MG63 (cell line): ENCODE measurements around the gene ANKRD60. TPM values are rescaled to one million over a fixed set of nuclear protein-coding genes. Genes with fewer than 3 reads are reported as not detected.

ENCODE experiments used
- DNase-seq: peaks from one replicate; pipeline ENCODE4 v3.0.0-alpha.2; 2020
- H3K27me3 ChIP-seq: fragments of 250-450 bp; sonication (Bioruptor Pico); 2 replicates; pipeline ENCODE4 v1.5.1; 2020; ENCODE audit warnings: mild to moderate bottlenecking, moderate library complexity
- H3K36me3 ChIP-seq: fragments of 250-450 bp; sonication (Bioruptor Pico); 2 replicates; pipeline ENCODE4 v1.5.1; 2020; ENCODE audit warnings: mild to moderate bottlenecking, moderate library complexity
- H3K4me3 ChIP-seq: fragments of 250-450 bp; sonication (Bioruptor Pico); 2 replicates; pipeline ENCODE4 v1.5.1; 2020; ENCODE audit warnings: mild to moderate bottlenecking, moderate library complexity
- H3K9me3 ChIP-seq: fragments of 250-450 bp; sonication (Bioruptor Pico); 2 replicates; pipeline ENCODE4 v1.5.1; 2020; ENCODE audit warnings: mild to moderate bottlenecking, moderate library complexity
- total RNA-seq: library from RNA; depleted of rRNA; stranded (reverse); fragments of >200 nt; shearing (Covaris generic); gene quantifications from 2 replicates; pipeline ENCODE4 v1.2.3, GENCODE V29; 2014; ENCODE audit warnings: low replicate concordance

ANKRD60 gene
- total RNA-seq, 1 experiment from 2014 or later = not detected

GRCh38 chr20:58233393-58233792, 4.9 kb upstream of the ANKRD60 start:
- H3K27me3 ChIP-seq = no peaks in the 10 kb centered on the region

DNA sequence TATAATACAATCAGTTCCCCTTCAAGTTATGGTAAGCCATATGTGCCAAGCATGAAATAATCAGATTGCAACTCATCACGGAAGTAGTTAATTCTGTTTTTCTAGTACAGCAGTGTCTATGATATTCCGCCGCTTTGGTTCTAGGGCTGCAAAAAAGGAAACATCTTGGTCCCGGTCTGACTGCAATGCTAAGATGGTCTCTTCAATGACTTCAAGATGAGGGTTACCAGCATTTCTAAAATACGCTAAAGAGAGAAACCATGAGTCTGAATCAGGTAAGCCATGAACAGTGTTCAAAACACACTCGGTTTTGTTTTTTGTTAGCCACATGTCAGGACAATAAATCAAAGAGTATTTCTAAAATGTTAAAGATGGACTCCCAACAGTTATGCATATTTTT, 3.2 kb upstream of the ANKRD60 start:
- H3K9me3 ChIP-seq = no peaks in the 10 kb centered on the region
- peaks cover 3% of the 10 kb centered on the region; the same call in 1 of the 2 replicates for H3K36me3 ChIP-seq
- 0 out of 2 replicates have a peak, but pooled peaks cover 4% of the 10 kb centered on the region for H3K27me3 ChIP-seq
- no peak for DNase-seq
- H3K4me3 ChIP-seq = no peak overlapping the region

More at GRCh38 chr20:58233393-58233792, 4.9 kb upstream of the ANKRD60 start:
- Histone ChIP-seq H3K9me3 (no peaks in the 10 kb centered on the region), H3K4me3 (no peak overlapping the region), H3K36me3 (peaks cover 3% of the 10 kb centered on the region; the same call in 1 of the 2 replicates)
- DNase-seq = no peak

GRCh38 chr20:58229198-58229798, 845 bp upstream of the ANKRD60 start:
- 0 out of 2 replicates have a peak, but pooled peaks cover 4% of the 10 kb centered on the region for H3K27me3 ChIP-seq
- H3K4me3 ChIP-seq = peak overlapping the region; percentile 39
- no peaks in the 10 kb centered on the region for H3K36me3 ChIP-seq
- DNase-seq = no peak
- H3K9me3 ChIP-seq = no peaks in the 10 kb centered on the region

DNA sequence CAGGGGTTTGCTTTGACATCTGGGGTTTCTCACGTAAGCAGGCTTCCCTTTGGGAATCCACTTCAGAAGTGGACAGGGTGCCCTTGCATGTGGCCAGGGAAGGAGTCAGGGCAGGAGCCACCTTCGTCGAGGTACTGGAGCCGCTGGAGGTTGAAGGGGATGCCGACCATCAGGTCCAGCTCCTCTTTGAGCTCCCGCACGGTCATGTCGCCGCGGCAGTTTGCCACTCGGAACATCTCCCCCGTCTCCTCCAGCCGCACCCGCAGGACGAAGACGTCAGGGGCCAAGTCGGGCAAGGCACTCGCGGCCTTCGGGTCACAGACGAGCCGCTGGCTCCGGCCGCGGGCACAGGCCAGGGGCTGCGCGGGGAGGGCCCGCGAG, 360 bp downstream of the ANKRD60 start:
- H3K4me3 ChIP-seq = no peak overlapping the region
- no peaks in the 10 kb centered on the region for H3K9me3 ChIP-seq
- DNase-seq = no peak
- H3K36me3 ChIP-seq = no peaks in the 10 kb centered on the region
- 0 out of 2 replicates have a peak, but pooled peaks cover 4% of the 10 kb centered on the region for H3K27me3 ChIP-seq

DNA sequence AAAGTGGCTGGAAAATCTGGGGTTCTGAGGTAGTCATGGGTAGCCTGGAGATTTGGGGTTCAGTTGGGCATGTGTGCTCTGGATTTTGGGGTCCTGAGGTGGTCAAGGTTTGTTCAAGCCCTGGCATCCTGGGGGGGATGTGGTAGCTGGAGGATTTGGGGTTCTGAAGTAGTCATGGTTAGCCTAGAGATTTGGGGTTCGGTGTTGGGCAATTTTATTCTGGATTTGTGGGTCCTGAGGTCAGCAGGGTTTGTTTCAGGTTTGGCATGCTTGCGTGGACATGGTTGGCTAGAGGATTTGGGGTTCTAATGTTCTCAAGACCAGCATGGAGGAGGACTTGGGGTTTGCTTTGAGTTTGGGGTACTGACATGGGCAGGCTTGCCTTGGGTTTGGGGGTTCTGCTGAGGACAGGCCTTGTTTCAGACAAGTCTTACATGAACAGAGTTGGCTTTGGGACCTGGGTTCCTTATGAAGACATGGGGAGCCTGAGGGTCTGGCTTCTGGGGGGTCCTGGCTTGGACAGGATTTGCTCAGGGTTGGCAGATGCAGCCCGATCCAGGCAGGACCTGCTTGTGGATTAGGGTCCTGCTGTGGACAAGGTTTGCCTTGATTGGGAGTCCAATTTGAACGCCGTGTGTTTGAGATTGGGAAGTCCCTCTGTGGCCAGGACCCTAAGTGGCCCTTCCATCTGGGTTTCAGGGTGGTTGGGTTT, 906 bp downstream of the ANKRD60 start:
- Histone ChIP-seq H3K4me3 (no peak overlapping the region), H3K36me3 (no peaks in the 10 kb centered on the region), H3K9me3 (no peaks in the 10 kb centered on the region), H3K27me3 (0 out of 2 replicates have a peak, but pooled peaks cover 4% of the 10 kb centered on the region)
- DNase-seq = no peak

- Histone ChIP-seq H3K4me3 (no peak overlapping the region), H3K36me3 (no peaks in the 10 kb centered on the region), H3K27me3 (0 out of 2 replicates have a peak, but pooled peaks cover 4% of the 10 kb centered on the region), H3K9me3 (no peaks in the 10 kb centered on the region)
- no peak for DNase-seq
These were observed 2.8 kb downstream of the ANKRD60 start for GRCh38 chr20:58225452-58226200.

DNA sequence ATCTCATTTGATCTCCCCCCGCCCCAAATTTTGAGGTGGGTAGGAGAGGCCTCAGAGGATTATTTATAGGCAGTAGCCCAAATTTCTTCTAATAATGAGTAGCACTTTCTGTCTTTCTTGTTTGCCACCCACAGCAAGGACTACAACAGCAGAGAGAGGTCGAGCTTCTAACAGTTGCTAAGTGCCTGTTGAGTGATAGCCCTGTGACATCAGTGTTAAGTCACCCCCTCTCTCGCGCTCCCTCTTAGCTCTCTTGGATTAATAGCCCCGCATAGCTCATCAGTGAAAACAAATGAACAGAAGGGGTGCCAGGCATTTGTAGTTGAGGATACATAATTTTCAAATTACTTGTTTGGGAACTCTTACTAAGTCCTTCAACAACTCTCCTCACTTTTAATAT, 3.5 kb downstream of the ANKRD60 start:
- 0 out of 2 replicates have a peak, but pooled peaks cover 4% of the 10 kb centered on the region for H3K27me3 ChIP-seq
- no peak for DNase-seq

DNA sequence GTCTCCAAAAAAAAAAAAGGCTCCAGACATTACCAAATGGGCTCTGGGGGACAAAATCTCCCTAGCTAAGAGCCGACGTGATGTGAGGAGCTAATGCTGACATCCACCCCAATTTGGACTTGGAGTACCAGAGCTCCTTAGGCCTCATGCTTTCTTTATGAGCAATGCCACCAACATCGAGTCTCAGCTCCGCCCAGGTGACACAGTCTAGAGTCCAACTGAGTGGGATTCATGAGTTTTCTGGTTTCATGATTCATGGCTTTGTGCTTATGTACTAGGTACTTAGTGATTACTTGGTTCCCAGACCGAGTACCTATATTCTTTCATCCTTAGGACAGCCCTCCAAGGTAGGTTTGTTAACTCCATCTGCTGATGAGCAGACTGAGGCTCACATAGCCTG, 4.4 kb downstream of the ANKRD60 start:
- no peak for DNase-seq
- no peak overlapping the region for H3K4me3 ChIP-seq
- 0 out of 2 replicates have a peak, but pooled peaks cover 4% of the 10 kb centered on the region for H3K27me3 ChIP-seq

More for the DNA sequence above, 3.5 kb downstream of the ANKRD60 start:
- Histone ChIP-seq H3K9me3 (no peaks in the 10 kb centered on the region), H3K4me3 (no peak overlapping the region), H3K36me3 (no peaks in the 10 kb centered on the region)

DNA sequence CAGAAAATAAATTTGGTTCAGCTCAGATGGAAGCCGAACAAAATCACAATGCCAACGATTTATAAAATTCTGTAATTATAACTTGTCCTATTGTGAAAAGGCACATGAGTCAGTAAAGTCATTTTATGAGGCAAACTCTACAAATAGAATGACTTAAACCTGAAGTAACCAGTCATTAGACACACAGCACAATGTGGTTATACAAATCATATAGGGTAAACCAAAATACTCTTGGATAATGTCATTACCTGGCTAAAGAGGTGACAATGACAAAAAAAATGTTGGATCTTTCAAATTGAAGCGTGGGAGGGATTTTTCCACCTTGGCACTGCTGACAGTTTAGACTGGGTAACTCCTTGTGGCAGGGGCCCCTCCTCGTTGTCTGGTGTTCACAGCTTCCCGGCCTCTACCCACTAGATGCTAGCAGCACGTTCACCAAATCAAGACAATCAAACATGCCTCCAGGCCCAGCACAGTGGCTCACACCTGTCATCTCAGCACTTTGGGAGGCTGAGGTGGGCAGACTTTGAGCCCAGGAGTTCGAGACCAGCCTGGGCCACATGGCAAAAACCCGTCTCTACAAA, 5.0 kb downstream of the ANKRD60 start:
- peaks cover 4% of the 10 kb centered on the region; the same call in 1 of the 2 replicates for H3K9me3 ChIP-seq
- DNase-seq = no peak
- H3K27me3 ChIP-seq = 0 out of 2 replicates have a peak, but pooled peaks cover 4% of the 10 kb centered on the region

More for the DNA sequence above, 4.4 kb downstream of the ANKRD60 start:
- Histone ChIP-seq H3K36me3 (no peaks in the 10 kb centered on the region), H3K9me3 (peaks cover under 1% of the 10 kb centered on the region; the same call in 1 of the 2 replicates)

GRCh38 chr20:58222446-58222845, 6.0 kb downstream of the ANKRD60 start:
- peaks cover 4% of the 10 kb centered on the region; the same call in 1 of the 2 replicates for H3K9me3 ChIP-seq
- no peaks in the 10 kb centered on the region for H3K36me3 ChIP-seq
- no peak overlapping the region for H3K4me3 ChIP-seq
- no peaks in the 10 kb centered on the region for H3K27me3 ChIP-seq
- DNase-seq = no peak

More for the DNA sequence above, 5.0 kb downstream of the ANKRD60 start:
- Histone ChIP-seq H3K4me3 (no peak overlapping the region), H3K36me3 (no peaks in the 10 kb centered on the region)

- H3K27me3 ChIP-seq = no peaks in the 10 kb centered on the region
- peak; percentile 87 for DNase-seq
- 0 out of 2 replicates have a peak overlapping the region, but pooled peaks have one; percentile 9 for H3K4me3 ChIP-seq
These were observed 9.1 kb downstream of the ANKRD60 start for GRCh38 chr20:58219342-58219700.

DNA sequence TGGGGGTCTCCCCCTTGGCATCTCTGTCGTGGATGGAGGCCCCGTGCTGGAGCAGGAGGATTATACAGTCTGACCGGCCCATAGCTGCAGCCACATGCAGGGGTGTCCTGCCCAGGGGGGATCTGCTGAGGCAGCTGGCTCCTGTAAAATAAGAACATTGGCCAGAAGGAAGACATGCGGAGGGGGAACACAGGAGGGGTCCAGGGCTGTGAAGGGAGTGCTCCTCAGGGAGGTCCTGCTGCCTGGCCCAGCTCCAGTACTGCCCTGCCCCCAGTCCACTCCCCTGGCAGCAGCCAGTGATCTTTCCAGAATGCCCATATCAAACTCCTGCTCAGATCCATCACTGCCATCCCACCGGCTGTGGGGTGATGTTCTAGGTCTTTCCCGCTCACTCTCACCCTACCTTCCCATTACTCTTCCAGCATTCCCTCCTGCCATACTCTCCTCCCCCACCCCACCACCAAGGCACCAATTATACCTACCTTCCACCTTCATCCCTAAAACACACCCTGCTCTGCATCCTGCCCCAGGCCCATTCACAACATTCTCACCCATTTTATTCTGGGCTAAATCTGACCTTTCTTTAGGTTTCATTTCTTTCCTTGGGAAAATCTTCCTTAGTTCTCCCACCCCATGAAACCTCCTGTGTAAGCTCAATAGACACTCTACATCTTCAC, 9.7 kb downstream of the ANKRD60 start:
- peaks cover 4% of the 10 kb centered on the region; the same call in 1 of the 2 replicates for H3K9me3 ChIP-seq
- DNase-seq = no peak
- H3K36me3 ChIP-seq = no peaks in the 10 kb centered on the region
- H3K4me3 ChIP-seq = 0 out of 2 replicates have a peak overlapping the region, but pooled peaks have one; percentile 9
- H3K27me3 ChIP-seq = no peaks in the 10 kb centered on the region

More at GRCh38 chr20:58219342-58219700, 9.1 kb downstream of the ANKRD60 start:
- Histone ChIP-seq H3K36me3 (no peaks in the 10 kb centered on the region), H3K9me3 (peaks cover 4% of the 10 kb centered on the region; the same call in 1 of the 2 replicates)

DNA sequence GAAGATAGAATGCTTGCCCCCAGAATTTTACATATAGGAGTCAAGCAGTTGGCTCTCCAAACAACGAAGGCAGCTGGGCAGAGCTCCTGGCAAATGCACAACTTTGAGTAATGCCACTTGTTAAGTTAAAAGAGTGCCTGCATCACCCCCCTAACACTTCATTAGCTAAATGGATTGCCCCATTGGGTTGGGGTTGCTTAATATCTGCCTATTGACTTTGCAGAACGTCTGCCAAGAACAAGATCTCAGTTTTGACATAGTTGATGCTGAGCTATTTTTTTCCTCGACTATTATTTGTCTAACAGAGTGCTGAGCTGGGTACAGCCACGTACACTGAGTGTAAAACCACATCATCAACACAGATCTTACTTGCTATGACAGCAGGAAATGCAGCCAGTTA, 12.1 kb downstream of the ANKRD60 start:
- H3K27me3 ChIP-seq = no peaks in the 10 kb centered on the region
- no peak for DNase-seq
- no peaks in the 10 kb centered on the region for H3K36me3 ChIP-seq
- H3K9me3 ChIP-seq = peaks cover 4% of the 10 kb centered on the region; the same call in 1 of the 2 replicates
- no peak overlapping the region for H3K4me3 ChIP-seq

- no peak overlapping the region for H3K4me3 ChIP-seq
- DNase-seq = no peak
- H3K9me3 ChIP-seq = peaks cover 4% of the 10 kb centered on the region; the same call in 1 of the 2 replicates
- no peaks in the 10 kb centered on the region for H3K36me3 ChIP-seq
- no peaks in the 10 kb centered on the region for H3K27me3 ChIP-seq
These were observed 13.3 kb downstream of the ANKRD60 start for GRCh38 chr20:58215116-58215515.

- Histone ChIP-seq H3K36me3 (no peaks in the 10 kb centered on the region), H3K9me3 (peaks cover 4% of the 10 kb centered on the region; the same call in 1 of the 2 replicates), H3K4me3 (no peak overlapping the region), H3K27me3 (no peaks in the 10 kb centered on the region)
- DNase-seq = no peak
These were observed 14.1 kb downstream of the ANKRD60 start for GRCh38 chr20:58214310-58214709.

DNA sequence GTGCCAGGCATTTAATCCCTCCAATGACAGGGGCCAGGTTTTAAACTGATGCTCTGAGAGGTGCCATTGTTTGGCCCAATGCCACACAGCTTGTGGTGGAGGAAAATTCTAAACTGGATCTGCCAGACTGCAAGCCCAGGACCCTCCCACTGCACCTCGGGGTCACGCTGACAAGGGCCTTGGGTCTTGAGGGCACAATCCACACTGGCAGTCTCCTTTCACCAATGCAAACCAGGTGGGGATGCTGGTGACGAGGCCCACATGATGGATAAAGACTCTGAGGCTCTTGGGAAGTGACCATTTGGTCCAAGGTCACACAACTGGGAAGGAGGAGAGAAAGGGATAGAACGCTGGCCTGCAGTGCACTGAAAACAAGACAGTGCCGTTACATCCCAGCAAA, 14.7 kb downstream of the ANKRD60 start:
- Histone ChIP-seq H3K27me3 (no peaks in the 10 kb centered on the region), H3K36me3 (no peaks in the 10 kb centered on the region), H3K9me3 (no peaks in the 10 kb centered on the region; the same call in 1 of the 2 replicates), H3K4me3 (no peak overlapping the region)
- no peak for DNase-seq
